ENCODE data around the gene DBET.
"Not testable (repeated sequence)": the region's sequence is repeated elsewhere in the genome, so short reads cannot be mapped to it uniquely, and the experiment has no call there.

DNA sequence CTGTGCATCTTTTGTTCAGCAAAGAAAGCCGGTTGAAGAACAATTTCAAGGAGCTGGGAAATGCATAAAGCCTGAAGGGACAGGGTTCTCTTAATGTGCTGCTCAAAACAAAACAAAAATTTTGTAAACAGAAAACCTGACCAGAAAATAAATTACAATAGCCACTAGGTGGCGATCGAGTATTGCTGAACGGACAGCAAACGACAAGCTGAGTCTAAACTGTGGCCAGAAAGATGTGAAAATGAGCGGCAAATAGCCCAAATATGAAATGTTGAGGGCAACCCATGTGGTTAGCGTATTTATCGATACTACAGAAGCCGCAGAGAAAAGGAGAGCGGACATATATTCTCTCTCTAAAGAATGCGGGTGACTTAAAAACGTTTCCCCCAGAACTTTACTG, 16.7 kb upstream of the DBET start:
- TF ChIP-seq, protein P1, sequence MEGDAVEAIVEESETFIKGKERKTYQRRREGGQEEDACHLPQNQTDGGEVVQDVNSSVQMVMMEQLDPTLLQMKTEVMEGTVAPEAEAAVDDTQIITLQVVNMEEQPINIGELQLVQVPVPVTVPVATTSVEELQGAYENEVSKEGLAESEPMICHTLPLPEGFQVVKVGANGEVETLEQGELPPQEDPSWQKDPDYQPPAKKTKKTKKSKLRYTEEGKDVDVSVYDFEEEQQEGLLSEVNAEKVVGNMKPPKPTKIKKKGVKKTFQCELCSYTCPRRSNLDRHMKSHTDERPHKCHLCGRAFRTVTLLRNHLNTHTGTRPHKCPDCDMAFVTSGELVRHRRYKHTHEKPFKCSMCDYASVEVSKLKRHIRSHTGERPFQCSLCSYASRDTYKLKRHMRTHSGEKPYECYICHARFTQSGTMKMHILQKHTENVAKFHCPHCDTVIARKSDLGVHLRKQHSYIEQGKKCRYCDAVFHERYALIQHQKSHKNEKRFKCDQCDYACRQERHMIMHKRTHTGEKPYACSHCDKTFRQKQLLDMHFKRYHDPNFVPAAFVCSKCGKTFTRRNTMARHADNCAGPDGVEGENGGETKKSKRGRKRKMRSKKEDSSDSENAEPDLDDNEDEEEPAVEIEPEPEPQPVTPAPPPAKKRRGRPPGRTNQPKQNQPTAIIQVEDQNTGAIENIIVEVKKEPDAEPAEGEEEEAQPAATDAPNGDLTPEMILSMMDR (IDR thresholded peaks at IDR 0.05): not testable (repeated sequence)
- TF ChIP-seq EP300, POLR2A (IDR thresholded peaks at IDR 0.05): not testable (repeated sequence)

All from tibial nerve (tissue), 4 donors.